ENCODE data around the gene KLF15.

The KLF15 gene

GRCh38 chr3:126357295-126358037, at the start of gene KLF15:
Gene KLF15 (minus strand): TSS chr3:126357408. CDS start chr3:126352922, 4,486 bp downstream.
- no peak for DNase-seq

GRCh38 chr3:126406389-126407296, 49.4 kb upstream of the KLF15 start:
- no peak for DNase-seq

DNA sequence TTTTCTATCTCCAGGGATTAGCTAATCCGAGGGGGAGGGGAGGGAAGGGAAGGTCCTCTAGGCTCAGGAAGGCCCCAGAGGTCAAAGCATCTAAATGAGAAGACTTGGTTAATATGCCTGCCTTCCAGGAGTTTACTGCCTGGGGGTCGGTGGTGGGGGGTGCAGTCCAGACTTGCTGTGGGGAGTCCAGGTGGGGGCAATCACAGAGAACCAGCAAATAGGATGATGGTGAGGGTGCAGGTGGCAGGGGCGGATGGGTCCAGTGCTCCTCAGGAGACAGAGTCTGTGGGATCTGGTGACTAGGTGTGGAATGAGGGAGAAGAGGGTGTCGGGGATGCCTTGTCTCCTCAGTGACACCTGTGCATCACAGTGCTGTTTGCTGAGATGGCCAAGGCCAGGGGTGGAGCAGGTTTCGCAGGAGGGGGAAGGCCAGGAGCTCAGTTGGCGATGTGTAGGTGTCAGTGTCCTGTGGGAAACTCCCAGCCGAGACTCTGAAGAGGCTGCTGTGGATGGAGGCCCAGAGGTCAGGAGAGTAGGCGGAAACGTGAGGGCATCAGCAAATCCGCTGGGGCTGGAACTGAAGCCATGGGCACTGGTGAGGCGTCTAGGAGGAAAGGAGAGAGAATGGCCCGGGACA, 45.6 kb upstream of the KLF15 start:
- DNase-seq, result no peak

GRCh38 chr3:126402178-126402577, 45.0 kb upstream of the KLF15 start:
- no peak for DNase-seq

DNA sequence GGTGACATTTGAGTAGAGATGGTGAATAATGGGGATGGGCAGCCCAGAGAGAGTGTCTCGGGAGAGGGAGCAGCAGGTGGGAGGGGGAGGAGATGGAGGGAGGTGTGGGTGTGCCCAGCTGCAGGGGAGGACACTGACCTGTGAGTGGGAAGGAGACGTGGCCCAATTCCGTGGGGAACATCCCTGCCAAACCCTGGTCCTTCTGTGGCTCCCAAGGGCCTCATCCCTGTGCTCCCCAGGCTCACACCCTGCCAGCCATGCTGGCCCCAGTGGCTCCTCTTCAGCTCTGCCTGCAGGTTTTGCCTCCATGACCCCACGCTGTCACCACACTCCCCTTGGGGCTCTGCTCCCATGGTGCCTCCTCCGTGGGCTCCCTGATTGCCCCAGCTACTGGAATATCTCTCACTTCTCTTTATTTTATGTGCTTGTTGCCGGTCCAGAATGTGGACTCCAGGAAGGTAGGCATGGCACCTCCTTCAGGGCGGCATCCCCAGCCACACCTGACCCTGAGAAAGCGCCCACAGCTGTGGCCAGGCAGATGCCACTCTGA, 44.5 kb upstream of the KLF15 start:
- no peak for DNase-seq

GRCh38 chr3:126399756-126400155, 42.5 kb upstream of the KLF15 start:
- no peak for DNase-seq

DNA sequence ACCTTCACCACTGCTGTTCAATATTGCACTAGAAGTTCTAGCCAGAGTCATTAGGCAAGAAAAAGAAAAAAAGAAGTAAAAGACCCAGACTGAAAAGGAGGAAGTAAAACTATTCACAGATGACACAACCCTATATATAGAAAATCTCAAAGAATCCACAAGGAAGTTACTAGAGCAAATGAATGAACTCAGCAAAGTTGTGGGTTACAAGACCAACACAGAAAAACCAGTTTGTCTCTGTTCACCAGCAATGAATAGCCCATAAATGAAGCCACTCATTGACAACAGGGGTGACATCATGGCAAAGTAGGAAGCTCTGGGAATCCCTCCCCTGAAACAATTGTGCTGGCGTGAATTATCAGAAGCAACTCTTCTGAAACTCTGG, 42.1 kb upstream of the KLF15 start:
- no peak for DNase-seq

DNA sequence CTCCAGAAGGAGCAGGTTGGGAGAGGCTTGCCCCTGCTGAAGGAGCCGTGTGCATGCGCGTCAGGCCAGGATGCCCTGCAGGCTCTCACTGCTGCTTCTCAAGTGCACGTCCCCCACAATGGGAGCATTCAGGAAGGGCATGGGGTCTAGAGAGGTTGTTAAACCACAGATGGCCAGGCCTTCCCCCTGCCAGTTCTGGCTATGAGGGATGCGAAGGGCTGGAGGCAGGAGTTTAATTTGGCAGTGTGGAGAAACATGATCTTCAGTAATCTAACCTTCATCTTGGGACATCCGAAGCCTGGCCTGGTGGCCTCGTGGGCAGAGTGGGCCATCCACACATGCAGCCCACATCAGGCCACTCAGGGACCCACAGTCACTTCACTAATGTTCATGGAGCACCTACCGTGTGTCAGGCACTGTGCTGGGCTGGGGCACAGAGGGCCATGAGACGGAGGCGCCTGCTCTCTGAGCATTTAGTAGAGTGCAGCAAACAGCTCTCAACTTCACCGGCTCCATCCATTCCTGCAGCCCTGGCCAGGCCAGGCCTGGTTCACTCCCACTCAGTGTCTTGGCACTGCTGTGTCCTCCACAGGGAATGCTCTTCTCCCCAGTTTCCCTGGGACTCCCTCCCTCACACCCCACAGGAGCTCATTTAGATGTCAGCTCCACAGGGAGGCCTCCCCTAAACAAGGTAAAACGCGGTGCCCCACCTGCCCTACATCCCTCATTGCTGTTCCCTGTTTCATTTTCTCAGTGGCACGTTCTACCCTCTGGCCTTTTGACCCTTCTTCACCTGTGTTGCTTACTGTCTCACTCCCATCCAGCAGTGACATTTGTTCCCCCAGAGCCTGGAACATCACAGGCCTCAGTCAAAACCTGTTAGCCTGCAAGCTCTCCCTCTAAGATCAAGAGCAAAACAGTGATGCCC, 41.5 kb upstream of the KLF15 start:
- DNase-seq, result no peak

DNA sequence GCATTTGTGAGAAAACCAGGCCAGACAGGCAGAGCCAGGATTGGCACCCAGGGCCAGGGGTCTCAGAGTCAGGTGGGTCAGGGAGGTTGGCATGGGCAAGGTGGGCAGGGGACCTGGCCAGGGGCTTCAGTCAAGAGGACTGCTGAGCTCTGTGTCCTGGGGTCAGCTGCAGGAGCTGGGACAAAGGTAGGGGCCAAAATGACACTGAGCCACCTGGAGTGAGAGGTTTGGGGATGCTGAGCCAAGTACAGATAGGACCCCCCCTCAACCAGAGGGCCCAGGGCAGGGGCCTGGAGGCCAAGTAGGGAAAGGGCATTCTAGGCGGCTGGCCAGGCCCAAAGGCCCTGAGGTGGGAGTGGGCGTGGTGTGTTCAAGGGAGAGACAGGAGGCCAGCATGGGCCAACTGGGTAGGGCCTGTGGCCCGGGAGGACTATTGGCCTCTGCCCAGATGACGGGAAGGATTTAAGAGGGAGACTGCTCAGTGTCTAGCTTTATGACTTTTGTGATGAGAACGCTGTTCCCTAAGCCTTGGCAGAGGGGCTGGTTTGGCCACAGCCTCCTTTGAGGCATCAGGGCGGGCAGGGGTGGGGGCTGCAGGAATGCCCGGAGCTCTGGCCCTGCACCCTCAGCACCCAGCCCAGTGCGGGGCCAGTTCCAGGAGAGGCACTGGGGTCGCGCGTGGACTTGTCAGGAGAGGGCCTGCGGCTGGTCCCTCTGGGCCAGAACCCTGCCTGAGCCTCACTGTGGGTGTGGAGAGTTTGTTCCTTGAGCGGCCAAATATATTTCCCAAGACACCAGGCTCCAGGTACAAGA, 40.6 kb upstream of the KLF15 start:
- DNase-seq, result no peak

DNA sequence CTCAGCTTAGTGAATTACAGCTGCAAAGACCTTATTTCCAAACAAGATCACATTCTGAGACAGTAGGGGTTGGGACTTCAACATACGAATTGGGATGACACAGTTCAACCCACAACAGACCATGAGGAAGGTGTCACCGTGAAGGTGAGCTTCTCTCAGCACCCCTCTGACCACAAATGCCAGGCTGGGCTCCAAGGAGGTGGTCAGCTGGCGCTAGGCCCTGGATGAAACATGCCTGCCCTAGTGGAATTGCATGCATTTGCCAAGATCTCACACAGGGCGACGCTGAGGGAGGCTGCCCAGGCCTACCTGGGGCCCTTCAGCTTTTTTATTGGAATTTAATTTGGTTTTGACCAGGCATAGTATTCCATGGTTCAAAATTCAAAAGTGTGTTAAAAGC, 39.3 kb upstream of the KLF15 start:
- no peak for DNase-seq

- no peak for DNase-seq
These were observed 38.8 kb upstream of the KLF15 start for GRCh38 chr3:126395846-126396513.

GRCh38 chr3:126394977-126395321, 37.7 kb upstream of the KLF15 start:
- DNase-seq, result no peak

GRCh38 chr3:126394179-126394976, 37.2 kb upstream of the KLF15 start, which contains the start of gene CFAP100:
Gene CFAP100 (plus strand): TSS chr3:126394909. CDS start chr3:126396001, 1,092 bp downstream.
- no peak for DNase-seq

DNA sequence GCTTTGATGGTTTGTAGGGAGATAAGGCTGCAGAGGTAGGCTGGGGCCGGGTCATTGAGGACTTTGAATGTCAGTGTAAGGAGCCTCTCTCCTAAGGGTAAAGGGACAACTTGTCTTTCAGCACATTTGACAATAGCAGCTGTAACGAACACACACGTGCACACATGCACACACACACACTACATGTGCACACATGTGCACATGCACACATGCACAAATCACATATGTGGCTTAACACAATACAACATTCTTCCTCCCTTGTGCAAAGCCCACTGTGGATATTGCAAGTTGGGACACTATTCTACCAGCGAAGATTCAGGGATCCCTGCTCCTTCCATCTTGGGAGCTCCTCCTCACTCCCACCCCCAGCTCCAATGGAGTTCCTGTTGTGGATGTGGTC, 36.4 kb upstream of the KLF15 start:
- no peak for DNase-seq

GRCh38 chr3:126392246-126392645, 35.0 kb upstream of the KLF15 start:
- no peak for DNase-seq

DNA sequence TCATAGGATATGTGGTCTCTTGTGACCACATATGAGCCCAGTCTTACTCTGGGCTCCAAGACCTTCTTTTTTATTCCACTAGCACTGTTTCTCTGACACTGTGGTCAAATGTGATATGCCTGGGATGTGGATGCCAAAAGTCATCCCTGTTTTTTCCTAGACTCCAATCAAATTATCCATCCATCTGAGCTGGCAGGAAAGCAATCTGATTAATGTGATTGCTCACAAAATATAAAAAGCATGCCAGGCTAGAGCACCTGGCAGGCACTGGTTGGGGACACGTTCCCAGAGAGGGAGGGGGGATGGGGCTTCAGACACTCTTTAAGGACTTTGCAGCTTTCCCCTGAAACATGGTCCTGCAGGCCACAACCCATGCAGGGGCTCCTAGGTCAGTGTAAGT, 34.4 kb upstream of the KLF15 start:
- DNase-seq, result no peak

GRCh38 chr3:126390751-126391150, 33.5 kb upstream of the KLF15 start:
- no peak for DNase-seq

- no peak for DNase-seq
These were observed 33.0 kb upstream of the KLF15 start for GRCh38 chr3:126390201-126390600.

DNA sequence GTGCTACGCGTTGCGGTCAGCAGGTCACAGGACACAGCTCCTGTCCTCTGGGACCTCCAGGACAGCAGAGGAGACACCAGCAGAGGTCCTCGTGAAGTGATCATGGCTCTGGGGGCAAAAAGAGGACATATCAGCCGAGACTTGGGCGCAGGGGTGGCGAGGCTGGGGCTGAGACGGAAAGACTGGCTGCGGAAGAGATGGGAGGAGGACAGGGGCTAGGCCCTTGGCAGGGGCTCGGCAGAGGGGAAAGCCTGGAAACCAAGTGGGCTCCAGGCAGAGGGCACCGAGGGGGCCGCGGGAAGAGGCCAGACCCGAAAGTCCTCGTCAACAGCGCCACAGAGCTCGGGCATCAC, 32.6 kb upstream of the KLF15 start:
- DNase-seq, result no peak

All from cortex of kidney (tissue), 1 donor.